A673 (cell line): ENCODE measurements around the gene SH3TC2. TPM values are rescaled to one million over a fixed set of nuclear protein-coding genes. Genes with fewer than 3 reads are reported as not detected.

ENCODE experiments used
- BruUV-seq: library from RNA; stranded (reverse); fragments of 400-500 nt; replicated peaks from 2 replicates; lab custom pipeline; 2021; lab: Mats Ljungman, UMichigan
- CTCF ChIA-PET: fragments of 300-600 bp; sonication (Branson Sonifier 250); formaldehyde crosslinking; loops from one replicate; lab custom pipeline; 2022; ENCODE audit warnings: antibody characterized with exemption; lab: Charles Lee
- POLR2A ChIA-PET: fragments of 300-600 bp; sonication (Branson Sonifier 250); formaldehyde crosslinking; loops from one replicate; lab custom pipeline; 2022; ENCODE audit warnings: antibody characterized with exemption; ENCODE audit not compliant: low non-redundant PET; lab: Charles Lee
- DNase-seq: peaks from one replicate; pipeline ENCODE4 v3.0.0-alpha.2; 2015; ENCODE audit warnings: low spot score
- H3K27ac ChIP-seq: fragments of 200-600 bp; sonication (generic); 2 replicates; pipeline ENCODE4 v1.5.1; 2016; ENCODE audit warnings: mixed run types, low read depth, mild to moderate bottlenecking, mixed read lengths, antibody characterized with exemption, low read length; ENCODE audit not compliant: poor library complexity, severe bottlenecking
- H3K27me3 ChIP-seq: fragments of 200-600 bp; sonication (generic); replicated peaks from 2 replicates; pipeline ENCODE4 v1.6.1; 2017; ENCODE audit warnings: mixed run types, low read depth, mild to moderate bottlenecking, mixed read lengths, antibody characterized with exemption, low read length; ENCODE audit not compliant: insufficient read depth, poor library complexity
- H3K36me3 ChIP-seq: fragments of 200-600 bp; sonication (generic); 2 replicates; pipeline ENCODE4 v1.6.1; 2016; ENCODE audit warnings: mixed run types, mild to moderate bottlenecking, mixed read lengths, antibody characterized with exemption, low read length; ENCODE audit not compliant: insufficient read depth, poor library complexity, severe bottlenecking
- H3K4me1 ChIP-seq: fragments of 200-600 bp; sonication (generic); 2 replicates; pipeline ENCODE4 v1.6.1; 2017; ENCODE audit warnings: mixed run types, mild to moderate bottlenecking, mixed read lengths, antibody characterized with exemption, low read length; ENCODE audit not compliant: insufficient read depth, poor library complexity, severe bottlenecking
- H3K4me3 ChIP-seq: fragments of 200-600 bp; sonication (generic); 2 replicates; pipeline ENCODE4 v1.5.1; 2016; ENCODE audit warnings: low read depth, mixed run types, mild to moderate bottlenecking, mixed read lengths, low read length; ENCODE audit not compliant: poor library complexity, severe bottlenecking
- H3K9me3 ChIP-seq: fragments of 200-600 bp; sonication (generic); 2 replicates; pipeline ENCODE4 v1.6.1; 2016; ENCODE audit warnings: mixed run types, low read depth, mild to moderate bottlenecking, mixed read lengths, antibody characterized with exemption, low read length; ENCODE audit not compliant: poor library complexity, severe bottlenecking
- EZH2 ChIP-seq: fragments of 200-600 bp; sonication (generic); IDR thresholded peaks from 2 replicates; pipeline ENCODE4 v1.6.1; 2017; ENCODE audit warnings: borderline replicate concordance, low read depth, mild to moderate bottlenecking, mixed read lengths, antibody characterized with exemption, low read length; ENCODE audit not compliant: poor library complexity, severe bottlenecking
- intact Hi-C: fragments of 100-400 bp; cut with micrococcal nuclease; formaldehyde crosslinking; loops from one replicate; pipeline ENCODE4 v1.10.0; 2022; ENCODE audit not compliant: unreplicated experiment
- total RNA-seq: library from RNA; stranded (reverse); gene quantifications from 2 replicates; pipeline ENCODE4 v1.2.3, GENCODE V29; 2021
- TF ChIP-seq, protein P1 (sequence below): fragments of 300-800, 200-600 bp; sonication (generic); conservative IDR thresholded peaks from 2 replicates; pipeline ENCODE4 v1.5.1; 2017; ENCODE audit warnings: low read depth, mild to moderate bottlenecking, antibody characterized with exemption, low read length, moderate library complexity, mixed read lengths

The SH3TC2 gene
- total RNA-seq, 1 experiment from 2014 or later: 2.5 TPM

DNA sequence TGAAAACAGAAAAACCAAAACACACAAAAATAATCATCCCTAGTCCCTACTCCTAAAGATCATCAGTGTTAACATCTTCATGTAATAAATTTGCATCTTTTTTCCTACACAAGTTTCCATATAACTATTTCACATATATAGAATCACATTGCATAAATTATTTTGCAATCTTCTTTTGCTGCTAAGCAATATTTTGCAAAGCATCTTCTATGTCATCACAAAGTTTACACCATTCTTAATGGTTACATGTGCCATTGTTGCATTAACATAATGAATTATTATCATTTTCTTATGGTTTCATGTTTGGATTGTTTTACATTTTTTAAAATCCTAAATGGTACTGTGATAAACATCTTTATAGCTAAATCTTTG lies 17.8 kb downstream of the SH3TC2 start:
- ChIA-PET CTCF (no interaction called here), POLR2A (no interaction called here)
- no peak for TF ChIP-seq EZH2
- TF ChIP-seq, protein P1, sequence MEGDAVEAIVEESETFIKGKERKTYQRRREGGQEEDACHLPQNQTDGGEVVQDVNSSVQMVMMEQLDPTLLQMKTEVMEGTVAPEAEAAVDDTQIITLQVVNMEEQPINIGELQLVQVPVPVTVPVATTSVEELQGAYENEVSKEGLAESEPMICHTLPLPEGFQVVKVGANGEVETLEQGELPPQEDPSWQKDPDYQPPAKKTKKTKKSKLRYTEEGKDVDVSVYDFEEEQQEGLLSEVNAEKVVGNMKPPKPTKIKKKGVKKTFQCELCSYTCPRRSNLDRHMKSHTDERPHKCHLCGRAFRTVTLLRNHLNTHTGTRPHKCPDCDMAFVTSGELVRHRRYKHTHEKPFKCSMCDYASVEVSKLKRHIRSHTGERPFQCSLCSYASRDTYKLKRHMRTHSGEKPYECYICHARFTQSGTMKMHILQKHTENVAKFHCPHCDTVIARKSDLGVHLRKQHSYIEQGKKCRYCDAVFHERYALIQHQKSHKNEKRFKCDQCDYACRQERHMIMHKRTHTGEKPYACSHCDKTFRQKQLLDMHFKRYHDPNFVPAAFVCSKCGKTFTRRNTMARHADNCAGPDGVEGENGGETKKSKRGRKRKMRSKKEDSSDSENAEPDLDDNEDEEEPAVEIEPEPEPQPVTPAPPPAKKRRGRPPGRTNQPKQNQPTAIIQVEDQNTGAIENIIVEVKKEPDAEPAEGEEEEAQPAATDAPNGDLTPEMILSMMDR: no peak
- no peak overlapping the region for H3K4me3 ChIP-seq
- no TSS peak for BruUV-seq
- H3K27me3 ChIP-seq: no peaks in the 10 kb centered on the region
- H3K9me3 ChIP-seq: no peaks in the 10 kb centered on the region
- no peaks in the 10 kb centered on the region for H3K4me1 ChIP-seq
- H3K27ac ChIP-seq: no peak overlapping the region
- H3K36me3 ChIP-seq: no peaks in the 10 kb centered on the region
- no peak for DNase-seq
- intact Hi-C loops: no loop called here

DNA sequence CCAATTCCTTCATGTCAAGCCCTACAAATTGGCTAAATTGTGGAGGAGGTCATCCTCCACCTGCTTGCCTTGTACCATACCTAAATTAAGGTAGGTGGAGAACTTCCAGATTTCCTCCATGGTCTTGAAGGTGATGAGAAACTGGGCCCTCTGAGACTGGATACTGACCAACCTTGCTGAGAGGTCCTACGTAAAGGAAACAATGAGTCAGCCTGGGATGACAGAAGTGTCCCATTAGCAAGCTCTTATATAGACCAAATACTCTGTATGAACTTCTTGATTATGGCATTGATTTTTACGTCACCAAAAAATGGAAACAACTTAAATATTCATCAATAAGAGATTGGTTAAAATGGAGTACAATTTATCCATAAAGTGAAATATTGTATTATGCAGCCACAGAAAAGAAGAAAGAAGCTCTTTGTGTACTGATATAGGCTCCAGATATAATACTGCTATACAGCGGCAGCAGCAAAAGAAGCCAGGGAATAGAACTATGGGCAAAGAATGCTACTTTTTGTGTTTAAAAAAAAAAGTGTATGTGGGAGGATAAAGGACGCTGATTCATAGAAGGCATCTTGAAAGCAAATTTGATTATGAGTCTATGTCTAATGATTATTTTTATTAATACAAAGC lies 18.3 kb downstream of the SH3TC2 start:
- ChIA-PET CTCF (interaction anchor here (0.6 kb wide), 1 partner anchor 756 kb away, joined by 3 read pairs; no protein-coding TSS in a partner anchor), POLR2A (no interaction called here)
- TF ChIP-seq, protein P1: no peak
- H3K27me3 ChIP-seq: no peaks in the 10 kb centered on the region
- no peak overlapping the region for H3K4me3 ChIP-seq
- no peaks in the 10 kb centered on the region for H3K4me1 ChIP-seq
- intact Hi-C loops: no loop called here
- no peaks in the 10 kb centered on the region for H3K36me3 ChIP-seq
- no peak for DNase-seq
- no peaks in the 10 kb centered on the region for H3K9me3 ChIP-seq
- BruUV-seq: no TSS peak
- no peak overlapping the region for H3K27ac ChIP-seq

DNA sequence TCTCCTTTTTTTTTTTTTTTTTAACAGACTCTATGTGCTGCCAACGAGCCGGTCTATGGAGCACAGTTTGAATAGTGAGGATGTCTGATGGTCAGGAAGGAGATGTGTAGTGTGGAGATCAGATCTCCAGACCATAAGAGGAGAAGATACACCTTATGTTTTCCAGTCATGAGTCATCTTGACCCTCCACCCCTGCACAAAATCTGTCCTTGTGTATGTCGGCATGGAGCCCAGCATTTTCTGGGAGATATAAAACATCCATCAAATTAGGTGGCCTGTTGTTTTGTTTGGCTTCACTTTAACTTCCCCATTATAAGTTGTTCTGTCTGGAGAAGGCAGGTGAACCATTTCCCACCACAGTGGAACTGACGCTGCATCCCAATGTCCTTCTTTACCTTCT lies 19.2 kb downstream of the SH3TC2 start:
- Histone ChIP-seq H3K4me3 (no peak overlapping the region), H3K9me3 (no peaks in the 10 kb centered on the region), H3K36me3 (no peaks in the 10 kb centered on the region), H3K27me3 (no peaks in the 10 kb centered on the region), H3K4me1 (no peaks in the 10 kb centered on the region), H3K27ac (no peak overlapping the region)
- ChIA-PET POLR2A (no interaction called here), CTCF (no interaction called here)
- intact Hi-C loops: no loop called here
- TF ChIP-seq, protein P1: no peak
- no peak for TF ChIP-seq EZH2
- no TSS peak for BruUV-seq
- no peak for DNase-seq
